ENCODE results near the gene MICU1.

DNA sequence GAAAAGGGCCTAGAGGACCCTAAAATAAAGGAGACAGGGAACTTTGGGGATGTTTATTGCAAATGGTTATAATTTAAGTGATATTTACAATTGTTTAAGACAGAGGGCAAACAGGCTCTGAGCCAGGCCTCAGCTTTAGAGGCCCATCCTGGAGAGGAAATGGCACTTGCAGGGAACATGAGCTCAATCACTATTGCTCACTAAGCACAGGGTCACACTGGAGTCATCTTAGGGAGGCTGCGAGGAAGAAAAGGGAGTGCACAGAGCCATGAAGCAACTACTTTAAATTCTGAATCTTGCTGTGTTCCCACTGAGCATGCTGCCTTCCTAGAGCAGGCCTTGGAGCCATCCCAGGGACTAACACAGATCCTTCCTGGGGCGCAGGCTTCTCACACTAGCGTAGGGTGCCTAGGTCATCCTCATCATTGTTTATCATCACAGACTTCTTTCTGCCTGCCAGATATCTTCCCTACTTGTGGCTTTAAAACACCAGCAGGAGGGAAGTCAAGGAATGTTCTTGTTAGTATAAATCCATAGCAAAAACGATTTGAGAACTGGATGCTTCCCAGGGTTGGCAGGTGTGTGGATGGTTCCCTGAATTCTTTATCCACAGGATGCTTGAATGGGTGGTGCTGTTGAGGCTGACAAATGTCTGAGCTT, 258.4 kb downstream of the MICU1 start:
- TF ChIP-seq, protein P1, sequence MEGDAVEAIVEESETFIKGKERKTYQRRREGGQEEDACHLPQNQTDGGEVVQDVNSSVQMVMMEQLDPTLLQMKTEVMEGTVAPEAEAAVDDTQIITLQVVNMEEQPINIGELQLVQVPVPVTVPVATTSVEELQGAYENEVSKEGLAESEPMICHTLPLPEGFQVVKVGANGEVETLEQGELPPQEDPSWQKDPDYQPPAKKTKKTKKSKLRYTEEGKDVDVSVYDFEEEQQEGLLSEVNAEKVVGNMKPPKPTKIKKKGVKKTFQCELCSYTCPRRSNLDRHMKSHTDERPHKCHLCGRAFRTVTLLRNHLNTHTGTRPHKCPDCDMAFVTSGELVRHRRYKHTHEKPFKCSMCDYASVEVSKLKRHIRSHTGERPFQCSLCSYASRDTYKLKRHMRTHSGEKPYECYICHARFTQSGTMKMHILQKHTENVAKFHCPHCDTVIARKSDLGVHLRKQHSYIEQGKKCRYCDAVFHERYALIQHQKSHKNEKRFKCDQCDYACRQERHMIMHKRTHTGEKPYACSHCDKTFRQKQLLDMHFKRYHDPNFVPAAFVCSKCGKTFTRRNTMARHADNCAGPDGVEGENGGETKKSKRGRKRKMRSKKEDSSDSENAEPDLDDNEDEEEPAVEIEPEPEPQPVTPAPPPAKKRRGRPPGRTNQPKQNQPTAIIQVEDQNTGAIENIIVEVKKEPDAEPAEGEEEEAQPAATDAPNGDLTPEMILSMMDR (IDR thresholded peaks at IDR 0.05), result no peak
- TF ChIP-seq, protein P2, sequence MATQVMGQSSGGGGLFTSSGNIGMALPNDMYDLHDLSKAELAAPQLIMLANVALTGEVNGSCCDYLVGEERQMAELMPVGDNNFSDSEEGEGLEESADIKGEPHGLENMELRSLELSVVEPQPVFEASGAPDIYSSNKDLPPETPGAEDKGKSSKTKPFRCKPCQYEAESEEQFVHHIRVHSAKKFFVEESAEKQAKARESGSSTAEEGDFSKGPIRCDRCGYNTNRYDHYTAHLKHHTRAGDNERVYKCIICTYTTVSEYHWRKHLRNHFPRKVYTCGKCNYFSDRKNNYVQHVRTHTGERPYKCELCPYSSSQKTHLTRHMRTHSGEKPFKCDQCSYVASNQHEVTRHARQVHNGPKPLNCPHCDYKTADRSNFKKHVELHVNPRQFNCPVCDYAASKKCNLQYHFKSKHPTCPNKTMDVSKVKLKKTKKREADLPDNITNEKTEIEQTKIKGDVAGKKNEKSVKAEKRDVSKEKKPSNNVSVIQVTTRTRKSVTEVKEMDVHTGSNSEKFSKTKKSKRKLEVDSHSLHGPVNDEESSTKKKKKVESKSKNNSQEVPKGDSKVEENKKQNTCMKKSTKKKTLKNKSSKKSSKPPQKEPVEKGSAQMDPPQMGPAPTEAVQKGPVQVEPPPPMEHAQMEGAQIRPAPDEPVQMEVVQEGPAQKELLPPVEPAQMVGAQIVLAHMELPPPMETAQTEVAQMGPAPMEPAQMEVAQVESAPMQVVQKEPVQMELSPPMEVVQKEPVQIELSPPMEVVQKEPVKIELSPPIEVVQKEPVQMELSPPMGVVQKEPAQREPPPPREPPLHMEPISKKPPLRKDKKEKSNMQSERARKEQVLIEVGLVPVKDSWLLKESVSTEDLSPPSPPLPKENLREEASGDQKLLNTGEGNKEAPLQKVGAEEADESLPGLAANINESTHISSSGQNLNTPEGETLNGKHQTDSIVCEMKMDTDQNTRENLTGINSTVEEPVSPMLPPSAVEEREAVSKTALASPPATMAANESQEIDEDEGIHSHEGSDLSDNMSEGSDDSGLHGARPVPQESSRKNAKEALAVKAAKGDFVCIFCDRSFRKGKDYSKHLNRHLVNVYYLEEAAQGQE (IDR thresholded peaks at IDR 0.05; ENCODE audit: insufficient read depth in 1 of 2, low read depth in 2 of 2, low read length in 1 of 2), result no peak
